H9 (cell line): ENCODE data around the gene ADRM1. TPM values are rescaled to one million over a fixed set of nuclear protein-coding genes. Genes with fewer than 3 reads are reported as not detected.
A peak's percentile ranks its signal among the peaks of the same experiment; 100 is the strongest.

Experiments
- DNase-seq: peaks from one replicate; pipeline ENCODE4 v3.0.0-alpha.2; 2017
- H2AFZ ChIP-seq: one replicate; pipeline ENCODE4 v1.6.1; 2013; ENCODE audit warnings: mild to moderate bottlenecking, low read length, control low read depth, moderate library complexity
- H2AK5ac ChIP-seq: 2 replicates; pipeline ENCODE4 v1.6.1; 2013; ENCODE audit warnings: low read length, control low read depth, mixed read lengths; ENCODE audit not compliant: insufficient read length
- H2BK120ac ChIP-seq: one replicate; pipeline ENCODE4 v1.6.1; 2013; ENCODE audit warnings: low read depth, mild to moderate bottlenecking, low read length, control low read depth, inconsistent platforms; ENCODE audit not compliant: poor library complexity, severe bottlenecking
- H2BK12ac ChIP-seq: 2 replicates; pipeline ENCODE4 v1.6.1; 2013; ENCODE audit warnings: low read length, control low read depth, mixed read lengths, low read depth; ENCODE audit not compliant: insufficient read length
- H2BK15ac ChIP-seq: 2 replicates; pipeline ENCODE4 v1.6.1; 2013; ENCODE audit warnings: low read depth, low read length, control low read depth
- H2BK20ac ChIP-seq: one replicate; pipeline ENCODE4 v1.6.1; 2013; ENCODE audit warnings: low read depth, mild to moderate bottlenecking, low read length, control low read depth, inconsistent platforms; ENCODE audit not compliant: poor library complexity, severe bottlenecking
- H2BK5ac ChIP-seq: 2 replicates; pipeline ENCODE4 v1.6.1; 2013; ENCODE audit warnings: low read length, control low read depth, mixed read lengths; ENCODE audit not compliant: insufficient read length
- H3K14ac ChIP-seq: 2 replicates; pipeline ENCODE4 v1.6.1; 2013; ENCODE audit warnings: low read length, control low read depth; ENCODE audit not compliant: insufficient read depth
- H3K18ac ChIP-seq: 2 replicates; pipeline ENCODE4 v1.6.1; 2013; ENCODE audit warnings: low read depth, mild to moderate bottlenecking, mixed read lengths, low read length, control low read depth; ENCODE audit not compliant: insufficient read length
- H3K23ac ChIP-seq: 2 replicates; pipeline ENCODE4 v1.6.1; 2013; ENCODE audit warnings: low read length, control low read depth, mixed read lengths, low read depth; ENCODE audit not compliant: insufficient read length
- H3K23me2 ChIP-seq: 2 replicates; pipeline ENCODE4 v1.6.1; 2013; ENCODE audit warnings: low read depth, mild to moderate bottlenecking, mixed read lengths, low read length, control low read depth; ENCODE audit not compliant: insufficient read length, poor library complexity, severe bottlenecking
- H3K27ac ChIP-seq: 2 replicates; pipeline ENCODE4 v1.5.1; 2013; ENCODE audit warnings: low read length, control low read depth, mixed read lengths, low read depth; ENCODE audit not compliant: insufficient read length
- H3K27me3 ChIP-seq: 2 replicates; pipeline ENCODE4 v1.6.1; 2013; ENCODE audit warnings: low read length, control low read depth, inconsistent platforms; ENCODE audit not compliant: insufficient read depth
- H3K4ac ChIP-seq: 2 replicates; pipeline ENCODE4 v1.6.1; 2013; ENCODE audit warnings: low read depth, mild to moderate bottlenecking, control low read depth, inconsistent platforms, low read length, moderate library complexity
- H3K4me1 ChIP-seq: 2 replicates; pipeline ENCODE4 v1.6.1; 2013; ENCODE audit warnings: low read length, control low read depth, inconsistent platforms; ENCODE audit not compliant: insufficient read depth
- H3K4me2 ChIP-seq: 2 replicates; pipeline ENCODE4 v1.6.1; 2013; ENCODE audit warnings: low read length, control low read depth, mixed read lengths; ENCODE audit not compliant: insufficient read length, insufficient read depth
- H3K56ac ChIP-seq: 2 replicates; pipeline ENCODE4 v1.6.1; 2013; ENCODE audit warnings: low read depth, mild to moderate bottlenecking, mixed read lengths, low read length, control low read depth; ENCODE audit not compliant: insufficient read length
- H3K79me1 ChIP-seq: 2 replicates; pipeline ENCODE4 v1.6.1; 2013; ENCODE audit warnings: low read depth, mild to moderate bottlenecking, moderate library complexity, low read length, control low read depth, inconsistent platforms; ENCODE audit not compliant: insufficient read depth, poor library complexity, severe bottlenecking
- H3K79me2 ChIP-seq: 2 replicates; pipeline ENCODE4 v1.6.1; 2013; ENCODE audit warnings: low read length, control low read depth, inconsistent platforms; ENCODE audit not compliant: insufficient read depth
- H3K9ac ChIP-seq: 2 replicates; pipeline ENCODE4 v1.6.1; 2013; ENCODE audit warnings: low read length, control low read depth, mixed read lengths; ENCODE audit not compliant: insufficient read length; ENCODE audit errors: extremely low read depth
- H3K9me3 ChIP-seq: one replicate; pipeline ENCODE4 v1.6.1; 2013; ENCODE audit warnings: low read depth, low read length, inconsistent platforms; ENCODE audit not compliant: control insufficient read depth
- H3T11ph ChIP-seq: one replicate; pipeline ENCODE4 v1.6.1; 2013; ENCODE audit warnings: mild to moderate bottlenecking, low read length, control low read depth, inconsistent platforms
- H4K20me1 ChIP-seq: one replicate; pipeline ENCODE4 v1.6.1; 2013; ENCODE audit not compliant: control insufficient read depth, insufficient read length, insufficient read depth
- H4K5ac ChIP-seq: 2 replicates; pipeline ENCODE4 v1.6.1; 2013; ENCODE audit warnings: low read depth, mild to moderate bottlenecking, mixed read lengths, low read length, control low read depth; ENCODE audit not compliant: insufficient read length
- H4K8ac ChIP-seq: replicated peaks from 2 replicates; pipeline ENCODE4 v1.6.1; 2013; ENCODE audit warnings: low read length, control low read depth, mixed read lengths, low read depth; ENCODE audit not compliant: insufficient read length
- H4K91ac ChIP-seq: 2 replicates; pipeline ENCODE4 v1.6.1; 2013; ENCODE audit warnings: low read depth, mild to moderate bottlenecking, moderate library complexity, mixed read lengths, low read length, control low read depth; ENCODE audit not compliant: insufficient read length
- H3K27ac Mint-ChIP-seq, 3 experiments: 2 replicates in 2 of 3; 3 replicates in 1 of 3; pipeline ENCODE4 v1.8.0; 2020 to 2021; ENCODE audit warnings: mixed read lengths in 3 of 3, mild to moderate bottlenecking in 1 of 3, moderate library complexity in 1 of 3
- H3K27me3 Mint-ChIP-seq: 2 replicates; pipeline ENCODE4 v1.8.0; 2021; ENCODE audit warnings: low read depth, mild to moderate bottlenecking, moderate library complexity, mixed read lengths
- H3K36me3 Mint-ChIP-seq, 3 experiments: 2 replicates in 2 of 3; 3 replicates in 1 of 3; pipeline ENCODE4 v1.8.0; 2020 to 2021; ENCODE audit warnings: low read depth in 3 of 3, mixed read lengths in 3 of 3; ENCODE audit not compliant: insufficient read depth in 1 of 3
- H3K4me1 Mint-ChIP-seq, 2 experiments: 2 replicates each; pipeline ENCODE4 v1.8.0; 2020; ENCODE audit warnings: mixed read lengths in 2 of 2
- H3K4me3 Mint-ChIP-seq, 2 experiments: 2 replicates in 1 of 2; 3 replicates in 1 of 2; pipeline ENCODE4 v1.8.0; 2020 to 2021; ENCODE audit warnings: mild to moderate bottlenecking in 2 of 2, mixed read lengths in 2 of 2, moderate library complexity in 1 of 2
- H3K9me3 Mint-ChIP-seq, 2 experiments: 2 replicates in 1 of 2; 3 replicates in 1 of 2; pipeline ENCODE4 v1.8.0; 2020; ENCODE audit warnings: mild to moderate bottlenecking in 2 of 2, mixed read lengths in 2 of 2, moderate library complexity in 1 of 2
- CTCF ChIP-seq: fragments of 200-600 bp; sonication (generic); conservative IDR thresholded peaks from 3 replicates; pipeline ENCODE4 v1.8.0; 2021; ENCODE audit warnings: antibody characterized with exemption, mild to moderate bottlenecking
- WGBS: extraction: QIAGEN DNeasy Blood & Tissue Kit; methylation state at CpG from one replicate; pipeline ENCODE4 v1.1.7; 2013; ENCODE audit warnings: missing lambda C conversion rate, low lambda C conversion rate, mixed read lengths; ENCODE audit not compliant: insufficient read length; ENCODE audit errors: extremely low coverage; 5-methylcytosine and 5-hydroxymethylcytosine counted together
- total RNA-seq: library from RNA; stranded (reverse); gene quantifications from 2 replicates; pipeline ENCODE4 v1.2.1, GENCODE V29; 2021

Gene ADRM1
- total RNA-seq, 1 experiment from 2014 or later, result 153 TPM

GRCh38 chr20:62258499-62259293, 44.1 kb upstream of the ADRM1 start:
- no peaks in the 10 kb centered on the region for H3K9me3 Mint-ChIP-seq
- TF ChIP-seq CTCF, result no peak
- Histone ChIP-seq H4K8ac (no peak overlapping the region), H3K9ac (no peak overlapping the region), H2BK12ac (no peak overlapping the region), H3K23me2 (no peaks in the 10 kb centered on the region), H3K4me2 (no peak overlapping the region), H3K27ac (no peak overlapping the region), H3K56ac (no peak overlapping the region), H2BK15ac (no peak overlapping the region), H3K14ac (no peak overlapping the region), H3T11ph (no peak overlapping the region), H3K23ac (no peak overlapping the region), H2BK120ac (no peak overlapping the region), H3K27me3 (no peaks in the 10 kb centered on the region), H3K79me2 (no peaks in the 10 kb centered on the region), H3K79me1 (no peaks in the 10 kb centered on the region), H4K5ac (no peak overlapping the region), H2AFZ (no peak overlapping the region), H2BK5ac (no peak overlapping the region), H2AK5ac (no peak overlapping the region), H3K4ac (no peak overlapping the region), H3K9me3 (no peaks in the 10 kb centered on the region), H2BK20ac (no peak overlapping the region), H4K20me1 (no peaks in the 10 kb centered on the region), H3K4me1 (no peaks in the 10 kb centered on the region), H3K18ac (no peak overlapping the region), H4K91ac (no peak overlapping the region)
- WGBS, result no CpG with 5 or more reads among the region's 20 CpGs
- H3K27ac Mint-ChIP-seq, result peak overlapping the region; percentile 4 to 77 (median 31); a peak in 3 of 7 replicates
- H3K4me1 Mint-ChIP-seq, result peaks cover 5% of the 10 kb centered on the region in 2 experiments
- H3K36me3 Mint-ChIP-seq, result peaks cover 14 to 65% (median 40%) of the 10 kb centered on the region in 3 experiments; a peak in 6 of 7 replicates
- H3K27me3 Mint-ChIP-seq, result no peaks in the 10 kb centered on the region
- no peak overlapping the region for H3K4me3 Mint-ChIP-seq
- DNase-seq, result no peak
